ENCODE results near the gene TBPL2. TPM values are rescaled to one million over a fixed set of nuclear protein-coding genes. Genes with fewer than 3 reads are reported as not detected.

TBPL2 gene
- total RNA-seq, 1 experiment from 2014 or later: not detected

DNA sequence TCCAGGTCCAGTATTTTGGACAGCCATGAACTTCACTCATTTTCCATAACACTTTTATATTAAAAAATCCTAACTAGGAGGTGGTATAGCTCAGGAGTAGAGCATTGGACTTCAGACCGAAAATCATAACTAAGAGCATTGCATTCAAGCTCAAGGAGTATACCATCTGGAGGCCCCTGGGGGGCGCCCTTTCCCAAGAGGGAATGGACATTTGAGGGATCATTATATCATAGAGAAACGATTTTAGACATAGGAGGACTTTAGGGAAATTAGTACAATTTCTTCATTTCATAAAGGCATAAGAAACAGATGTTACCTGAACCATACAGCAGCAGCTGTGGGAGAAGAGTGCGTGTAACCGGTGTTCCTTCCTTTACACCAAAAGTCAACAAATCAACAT, 23.6 kb downstream of the TBPL2 start:
- no CpG with 5 or more reads among the region's 5 CpGs for WGBS (ENCODE audit: extremely low coverage, insufficient read length, low lambda C conversion rate)
- Histone ChIP-seq H3K56ac (ENCODE audit: insufficient read length, low read depth, low read length) (no peak overlapping the region), H4K91ac (ENCODE audit: insufficient read length, low read depth, low read length) (no peak overlapping the region), H2BK15ac (ENCODE audit: low read depth, low read length) (no peak overlapping the region), H4K20me1 (ENCODE audit: control insufficient read depth, insufficient read depth, insufficient read length) (no peaks in the 10 kb centered on the region), H3K14ac (ENCODE audit: insufficient read depth, low read length) (no peak overlapping the region), H3K23me2 (ENCODE audit: insufficient read length, low read depth, low read length, poor library complexity, severe bottlenecking) (peaks cover 2% of the 10 kb centered on the region), H3T11ph (ENCODE audit: low read length) (no peak overlapping the region), H3K4me1 (ENCODE audit: insufficient read depth, low read length) (no peaks in the 10 kb centered on the region), H3K4ac (ENCODE audit: low read depth, low read length) (no peak overlapping the region), H2BK120ac (ENCODE audit: low read depth, low read length, poor library complexity, severe bottlenecking) (no peak overlapping the region), H4K8ac (replicated peaks; ENCODE audit: insufficient read length, low read depth, low read length) (no peak overlapping the region), H3K4me2 (ENCODE audit: insufficient read depth, insufficient read length, low read length) (no peak overlapping the region), H2BK12ac (ENCODE audit: insufficient read length, low read depth, low read length) (no peak overlapping the region), H3K9ac (ENCODE audit: extremely low read depth, insufficient read length, low read length) (no peak overlapping the region), H3K23ac (ENCODE audit: insufficient read length, low read depth, low read length) (no peak overlapping the region), H2BK5ac (ENCODE audit: insufficient read length, low read length) (no peak overlapping the region), H2BK20ac (ENCODE audit: low read depth, low read length, poor library complexity, severe bottlenecking) (no peak overlapping the region), H3K18ac (ENCODE audit: insufficient read length, low read depth, low read length) (no peak overlapping the region), H3K27ac (ENCODE audit: insufficient read length, low read depth, low read length) (no peak overlapping the region), H3K9me3 (ENCODE audit: control insufficient read depth, low read depth, low read length) (no peaks in the 10 kb centered on the region), H2AFZ (ENCODE audit: low read length) (no peak overlapping the region), H2AK5ac (ENCODE audit: insufficient read length, low read length) (no peak overlapping the region), H4K5ac (ENCODE audit: insufficient read length, low read depth, low read length) (no peak overlapping the region), H3K79me2 (ENCODE audit: insufficient read depth, low read length) (no peaks in the 10 kb centered on the region), H3K27me3 (ENCODE audit: insufficient read depth, low read length) (no peaks in the 10 kb centered on the region), H3K79me1 (ENCODE audit: insufficient read depth, low read depth, low read length, poor library complexity, severe bottlenecking) (no peaks in the 10 kb centered on the region)
- Mint-ChIP-seq H3K4me1 (peaks cover 15 to 23% of the 10 kb centered on the region in 2 experiments), H3K27ac (no peak overlapping the region), H3K9me3 (no peaks in the 10 kb centered on the region; a peak in 1 of 5 replicates), H3K36me3 (ENCODE audit: insufficient read depth in 1 of 3, low read depth in 3 of 3) (no peaks in the 10 kb centered on the region), H3K4me3 (no peak overlapping the region), H3K27me3 (ENCODE audit: low read depth) (peaks cover 5% of the 10 kb centered on the region; the same call in 1 of the 2 replicates)
- DNase-seq: peak; percentile 45
- TF ChIP-seq, protein P1, sequence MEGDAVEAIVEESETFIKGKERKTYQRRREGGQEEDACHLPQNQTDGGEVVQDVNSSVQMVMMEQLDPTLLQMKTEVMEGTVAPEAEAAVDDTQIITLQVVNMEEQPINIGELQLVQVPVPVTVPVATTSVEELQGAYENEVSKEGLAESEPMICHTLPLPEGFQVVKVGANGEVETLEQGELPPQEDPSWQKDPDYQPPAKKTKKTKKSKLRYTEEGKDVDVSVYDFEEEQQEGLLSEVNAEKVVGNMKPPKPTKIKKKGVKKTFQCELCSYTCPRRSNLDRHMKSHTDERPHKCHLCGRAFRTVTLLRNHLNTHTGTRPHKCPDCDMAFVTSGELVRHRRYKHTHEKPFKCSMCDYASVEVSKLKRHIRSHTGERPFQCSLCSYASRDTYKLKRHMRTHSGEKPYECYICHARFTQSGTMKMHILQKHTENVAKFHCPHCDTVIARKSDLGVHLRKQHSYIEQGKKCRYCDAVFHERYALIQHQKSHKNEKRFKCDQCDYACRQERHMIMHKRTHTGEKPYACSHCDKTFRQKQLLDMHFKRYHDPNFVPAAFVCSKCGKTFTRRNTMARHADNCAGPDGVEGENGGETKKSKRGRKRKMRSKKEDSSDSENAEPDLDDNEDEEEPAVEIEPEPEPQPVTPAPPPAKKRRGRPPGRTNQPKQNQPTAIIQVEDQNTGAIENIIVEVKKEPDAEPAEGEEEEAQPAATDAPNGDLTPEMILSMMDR (conservative IDR thresholded peaks at IDR 0.05): peak; percentile 90
